Keratinocyte (primary cell): Measurements from ENCODE around the gene WDFY2. TPM values are rescaled to one million over a fixed set of nuclear protein-coding genes. Genes with fewer than 3 reads are reported as not detected.

Experiments used
- DNase-seq: peaks from one replicate; pipeline ENCODE4 v3.0.0-alpha.2; 2011; ENCODE audit warnings: low read depth, missing footprints, low spot score
- FAIRE-seq: peaks from 2 replicates; lab custom pipeline; 2011; peaks lifted over from hg19 to GRCh38; lab: Jason Lieb, UNC
- H2AFZ ChIP-seq: 2 replicates; pipeline ENCODE4 v1.6.0; 2012; ENCODE audit warnings: low read length, control low read depth, inconsistent platforms; ENCODE audit not compliant: control insufficient read depth
- H3K27ac ChIP-seq: 2 replicates; pipeline ENCODE4 v1.5.1; 2011; ENCODE audit warnings: low read length; ENCODE audit not compliant: control insufficient read depth, insufficient read depth
- H3K27me3 ChIP-seq: 3 replicates; pipeline ENCODE4 v1.6.0; 2011; ENCODE audit warnings: low read length; ENCODE audit not compliant: control insufficient read depth, insufficient read depth; ENCODE audit errors: extremely low read depth
- H3K36me3 ChIP-seq, 2 experiments: 2 replicates in 1 of 2; 3 replicates in 1 of 2; pipeline ENCODE4 v1.5.1; 2011; ENCODE audit warnings: low read length in 2 of 2, mild to moderate bottlenecking in 1 of 2; ENCODE audit not compliant: control insufficient read depth in 2 of 2, insufficient read depth in 2 of 2; ENCODE audit errors: extremely low read depth in 1 of 2
- H3K4me1 ChIP-seq: 3 replicates; pipeline ENCODE4 v1.5.1; 2011; ENCODE audit warnings: low read length; ENCODE audit not compliant: control insufficient read depth, insufficient read depth; ENCODE audit errors: extremely low read depth
- H3K4me2 ChIP-seq: 3 replicates; pipeline ENCODE4 v1.6.0; 2011; ENCODE audit warnings: low read depth, low read length; ENCODE audit not compliant: control insufficient read depth, insufficient read depth; ENCODE audit errors: extremely low read depth
- H3K4me3 ChIP-seq, 3 experiments: fragments of 200-600 bp in 1 of 3; sonication (generic) in 1 of 3; 2 replicates in 2 of 3; 3 replicates in 1 of 3; pipeline ENCODE4 v1.5.1; 2011 to 2016; ENCODE audit warnings: low read length in 3 of 3, mild to moderate bottlenecking in 3 of 3, control low read depth in 2 of 3, inconsistent platforms in 1 of 3, low read depth in 1 of 3, mixed read lengths in 1 of 3, mixed run types in 1 of 3, moderate library complexity in 1 of 3; ENCODE audit not compliant: control insufficient read depth in 2 of 3, insufficient read depth in 2 of 3; ENCODE audit errors: extremely low read depth in 1 of 3
- H3K79me2 ChIP-seq: 2 replicates; pipeline ENCODE4 v1.6.0; 2012; ENCODE audit warnings: low read length; ENCODE audit not compliant: control insufficient read depth, insufficient read depth
- H3K9ac ChIP-seq: 3 replicates; pipeline ENCODE4 v1.6.0; 2011; ENCODE audit warnings: low read length; ENCODE audit not compliant: control insufficient read depth, insufficient read depth; ENCODE audit errors: extremely low read depth
- H3K9me1 ChIP-seq: 3 replicates; pipeline ENCODE4 v1.6.0; 2011; ENCODE audit warnings: low read length; ENCODE audit not compliant: control insufficient read depth, insufficient read depth; ENCODE audit errors: extremely low read depth
- H3K9me3 ChIP-seq: 2 replicates; pipeline ENCODE4 v1.5.1; 2012; ENCODE audit warnings: low read depth, low read length; ENCODE audit not compliant: control insufficient read depth
- H4K20me1 ChIP-seq: 3 replicates; pipeline ENCODE4 v1.6.0; 2011; ENCODE audit warnings: low read length; ENCODE audit not compliant: control insufficient read depth, insufficient read depth; ENCODE audit errors: extremely low read depth
- EZH2 ChIP-seq: IDR thresholded peaks from one replicate; pipeline ENCODE4 v1.6.1; 2012; ENCODE audit warnings: inconsistent platforms, mild to moderate bottlenecking, low read length, moderate library complexity
- dilution Hi-C: fragments of 300-500 bp; cut with MboI; formaldehyde crosslinking; loops from one replicate; pipeline ENCODE4 v1.7.0; 2020; ENCODE audit warnings: low sequenced_read_pairs; ENCODE audit not compliant: extremely low pct_ligation_motif_present
- polyA plus RNA-seq, 5 experiments: library from polyadenylated mRNA; depleted of rRNA in 3 of 5; stranded (reverse) in 3 of 5; stranded (forward) in 1 of 5; unstranded in 1 of 5; fragments of >200 nt; gene quantifications; 1 replicate in 1 of 5; 2 replicates in 3 of 5; 3 replicates in 1 of 5; pipeline versions ENCODE4 v1.2.1 to v1.2.3, GENCODE V29; 2011 to 2012; ENCODE audit warnings: missing spikeins in 2 of 5, low read depth in 1 of 5, low replicate concordance in 1 of 5
- TF ChIP-seq, protein P1 (sequence below), 3 experiments: IDR thresholded peaks in 1 of 3; conservative IDR thresholded peaks in 1 of 3; optimal IDR thresholded peaks in 1 of 3; 2 replicates in 2 of 3; 3 replicates in 1 of 3; pipeline versions ENCODE3 to v1.5.1; 2011; ENCODE audit warnings: low read length in 3 of 3, mild to moderate bottlenecking in 3 of 3, moderate library complexity in 2 of 3, control low read depth in 1 of 3, inconsistent platforms in 1 of 3; ENCODE audit not compliant: insufficient read depth in 2 of 3; ENCODE audit errors: extremely low read depth in 1 of 3

The WDFY2 gene
- polyA plus RNA-seq, 1 donor (not counting 4 experiments of a cell fraction or from before 2014, with no cell fraction given) = 18.6 TPM

GRCh38 chr13:51777921-51778320 is 193.7 kb downstream of the WDFY2 start:
- Histone ChIP-seq H3K4me3 (no peak overlapping the region), H3K79me2 (no peaks in the 10 kb centered on the region), H4K20me1 (no peaks in the 10 kb centered on the region), H3K9ac (no peak overlapping the region), H3K27me3 (peaks cover 4% of the 10 kb centered on the region), H2AFZ (no peak overlapping the region), H3K36me3 (no peaks in the 10 kb centered on the region), H3K27ac (no peak overlapping the region), H3K4me1 (no peaks in the 10 kb centered on the region), H3K4me2 (no peak overlapping the region), H3K9me3 (no peaks in the 10 kb centered on the region), H3K9me1 (no peaks in the 10 kb centered on the region)
- DNase-seq (no peak), FAIRE-seq (no peak)
- dilution Hi-C loops = no loop called here
- TF ChIP-seq, protein P1, sequence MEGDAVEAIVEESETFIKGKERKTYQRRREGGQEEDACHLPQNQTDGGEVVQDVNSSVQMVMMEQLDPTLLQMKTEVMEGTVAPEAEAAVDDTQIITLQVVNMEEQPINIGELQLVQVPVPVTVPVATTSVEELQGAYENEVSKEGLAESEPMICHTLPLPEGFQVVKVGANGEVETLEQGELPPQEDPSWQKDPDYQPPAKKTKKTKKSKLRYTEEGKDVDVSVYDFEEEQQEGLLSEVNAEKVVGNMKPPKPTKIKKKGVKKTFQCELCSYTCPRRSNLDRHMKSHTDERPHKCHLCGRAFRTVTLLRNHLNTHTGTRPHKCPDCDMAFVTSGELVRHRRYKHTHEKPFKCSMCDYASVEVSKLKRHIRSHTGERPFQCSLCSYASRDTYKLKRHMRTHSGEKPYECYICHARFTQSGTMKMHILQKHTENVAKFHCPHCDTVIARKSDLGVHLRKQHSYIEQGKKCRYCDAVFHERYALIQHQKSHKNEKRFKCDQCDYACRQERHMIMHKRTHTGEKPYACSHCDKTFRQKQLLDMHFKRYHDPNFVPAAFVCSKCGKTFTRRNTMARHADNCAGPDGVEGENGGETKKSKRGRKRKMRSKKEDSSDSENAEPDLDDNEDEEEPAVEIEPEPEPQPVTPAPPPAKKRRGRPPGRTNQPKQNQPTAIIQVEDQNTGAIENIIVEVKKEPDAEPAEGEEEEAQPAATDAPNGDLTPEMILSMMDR (optimal IDR thresholded peaks at IDR 0.05 in 1 of 3, IDR thresholded peaks at IDR 0.05 in 1 of 3, conservative IDR thresholded peaks at IDR 0.05 in 1 of 3; ENCODE audit: extremely low read depth in 1 of 3, insufficient read depth in 2 of 3, low read length in 3 of 3) = no peak
- TF ChIP-seq EZH2 = no peak

DNA sequence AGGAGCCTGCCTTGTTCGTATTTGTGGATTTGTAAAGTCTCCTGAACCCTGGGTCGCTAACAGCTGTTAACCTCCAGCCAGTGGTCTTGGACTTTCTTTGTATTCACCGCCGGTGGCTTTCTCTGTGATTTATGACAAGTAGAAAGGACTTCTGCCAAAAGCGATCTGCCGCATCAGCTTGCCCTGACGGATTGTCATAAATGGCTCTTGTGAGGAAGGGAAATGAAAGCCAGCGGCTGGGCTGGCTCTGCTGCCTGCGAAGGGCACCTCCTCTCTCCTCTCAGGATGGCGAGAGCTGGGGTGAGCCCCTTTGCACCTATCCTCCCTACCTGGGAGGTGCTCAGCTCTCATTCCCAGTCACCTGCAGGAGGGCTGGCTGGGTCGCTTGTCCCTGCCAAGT is 194.1 kb downstream of the WDFY2 start:
- no peak for TF ChIP-seq EZH2
- TF ChIP-seq, protein P1 (optimal IDR thresholded peaks at IDR 0.05 in 1 of 3, IDR thresholded peaks at IDR 0.05 in 1 of 3, conservative IDR thresholded peaks at IDR 0.05 in 1 of 3; ENCODE audit: extremely low read depth in 1 of 3, insufficient read depth in 2 of 3, low read length in 3 of 3) = no peak
- no peak for DNase-seq
- no peak overlapping the region for H3K27ac ChIP-seq
- no peak overlapping the region for H3K4me3 ChIP-seq
- H4K20me1 ChIP-seq = no peaks in the 10 kb centered on the region
- no peak overlapping the region for H2AFZ ChIP-seq
- H3K4me1 ChIP-seq = no peaks in the 10 kb centered on the region
- H3K36me3 ChIP-seq = no peaks in the 10 kb centered on the region
- H3K9me1 ChIP-seq = no peaks in the 10 kb centered on the region
- H3K9me3 ChIP-seq = no peaks in the 10 kb centered on the region
- dilution Hi-C loops = no loop called here
- H3K4me2 ChIP-seq = no peak overlapping the region
- no peak for FAIRE-seq
- no peak overlapping the region for H3K9ac ChIP-seq
- H3K79me2 ChIP-seq = no peaks in the 10 kb centered on the region
- peaks cover 4% of the 10 kb centered on the region for H3K27me3 ChIP-seq
